Panc1 (cell line): ENCODE results near the gene IFT80. TPM values are rescaled to one million over a fixed set of nuclear protein-coding genes. Genes with fewer than 3 reads are reported as not detected.

Experiments
- ATAC-seq: fragments of 200-7000 bp; cut with Tn5 transposase; 2 replicates; pipeline ENCODE4 v1.9.1; 2020; ENCODE audit warnings: mild to moderate bottlenecking, moderate library complexity
- BruUV-seq: library from RNA; stranded (reverse); fragments of 400-500 nt; replicated peaks from 2 replicates; lab custom pipeline; 2021; lab: Mats Ljungman, UMichigan
- CTCF ChIA-PET: fragments of 300-600 bp; sonication (Branson Sonifier 250); formaldehyde crosslinking; loops from one replicate; lab custom pipeline; 2022; ENCODE audit warnings: antibody characterized with exemption; lab: Charles Lee
- POLR2A ChIA-PET: fragments of 300-600 bp; sonication (Branson Sonifier 250); formaldehyde crosslinking; loops from one replicate; lab custom pipeline; 2022; ENCODE audit warnings: antibody characterized with exemption; lab: Charles Lee
- DNase-seq: peaks from one replicate; pipeline ENCODE4 v3.0.0-alpha.2; 2010; ENCODE audit warnings: low read depth, low spot score
- H3K27ac ChIP-seq: 2 replicates; pipeline ENCODE4 v1.5.1; 2011; ENCODE audit warnings: mild to moderate bottlenecking, low read length, inconsistent platforms
- H3K27me3 ChIP-seq: fragments of 200-500 bp; sonication (Bioruptor generic); 2 replicates; pipeline ENCODE4 v1.6.0; 2014; ENCODE audit warnings: low read length, inconsistent platforms; ENCODE audit not compliant: control insufficient read depth, insufficient read depth
- H3K36me3 ChIP-seq: fragments of 200-500 bp; sonication (Bioruptor generic); 2 replicates; pipeline ENCODE4 v1.5.1; 2014; ENCODE audit warnings: inconsistent platforms, mild to moderate bottlenecking, low read length, moderate library complexity; ENCODE audit not compliant: control insufficient read depth, insufficient read depth
- H3K4me1 ChIP-seq: 2 replicates; pipeline ENCODE4 v1.5.1; 2011; ENCODE audit warnings: inconsistent platforms, mild to moderate bottlenecking, low read length, moderate library complexity; ENCODE audit not compliant: control insufficient read depth, insufficient read depth
- H3K4me3 ChIP-seq, 2 experiments: 2 replicates each; pipeline ENCODE4 v1.5.1; 2011 to 2012; ENCODE audit warnings: low read depth in 2 of 2, low read length in 2 of 2, mild to moderate bottlenecking in 2 of 2, inconsistent platforms in 1 of 2, moderate library complexity in 1 of 2
- H3K9me3 ChIP-seq: fragments of 200-500 bp; sonication (Bioruptor generic); 2 replicates; pipeline ENCODE4 v1.5.1; 2014; ENCODE audit warnings: low read depth, mild to moderate bottlenecking, inconsistent platforms, low read length, moderate library complexity; ENCODE audit not compliant: control insufficient read depth, insufficient read depth
- CTCF ChIP-seq: fragments of 450-650 bp; IDR thresholded peaks from 2 replicates; pipeline ENCODE4 v1.5.1; 2017; ENCODE audit warnings: mild to moderate bottlenecking
- POLR2AphosphoS5 ChIP-seq: IDR thresholded peaks from 2 replicates; pipeline ENCODE4 v1.6.1; 2012; ENCODE audit warnings: mild to moderate bottlenecking, low read depth, low read length, moderate library complexity
- REST ChIP-seq, 2 experiments: IDR thresholded peaks; 2 replicates each; pipeline ENCODE4 v1.6.1; 2011 to 2012; ENCODE audit warnings: low read depth in 2 of 2, control low read depth in 1 of 2, low read length in 1 of 2, mild to moderate bottlenecking in 1 of 2, moderate library complexity in 1 of 2; ENCODE audit not compliant: insufficient read depth in 1 of 2
- SIN3A ChIP-seq: IDR thresholded peaks from 2 replicates; pipeline ENCODE4 v1.6.1; 2012; ENCODE audit warnings: low read depth, mild to moderate bottlenecking, low read length, moderate library complexity, borderline replicate concordance; ENCODE audit not compliant: insufficient read depth
- TCF7L2 ChIP-seq: IDR thresholded peaks from 2 replicates; pipeline ENCODE4 v1.6.1; 2011; ENCODE audit warnings: mild to moderate bottlenecking, low read depth, low read length, inconsistent platforms
- in situ Hi-C: cut with HindIII; loops from 2 replicates; pipeline ENCODE4 v1.10.0; 2016; ENCODE audit warnings: low sequenced_read_pairs, low pct_unique_long_range_greater_than_20kb
- intact Hi-C: fragments of 100-400 bp; cut with micrococcal nuclease; formaldehyde crosslinking; loops from one replicate; pipeline ENCODE4 v1.10.0; 2022; ENCODE audit not compliant: unreplicated experiment
- total RNA-seq: library from RNA; stranded (reverse); gene quantifications from one replicate; pipeline ENCODE4 v1.2.1, GENCODE V29; 2021; ENCODE audit not compliant: unreplicated experiment

IFT80 gene
- total RNA-seq, 1 experiment from 2014 or later = 35.1 TPM

- no TSS peak for BruUV-seq
Measured at GRCh38 chr3:160286231-160286630, 112.8 kb downstream of the IFT80 start.

GRCh38 chr3:160280836-160281235 is 118.2 kb downstream of the IFT80 start:
- no peaks in the 10 kb centered on the region for H3K4me1 ChIP-seq
- in situ Hi-C loops = no loop called here
- H3K27ac ChIP-seq = no peak overlapping the region
- H3K9me3 ChIP-seq = no peaks in the 10 kb centered on the region
- ChIA-PET POLR2A (no interaction called here), CTCF (no interaction called here)
- H3K4me3 ChIP-seq = no peak overlapping the region
- ATAC-seq (no peak), DNase-seq (no peak)
- intact Hi-C loops = no loop called here
- no peak for TF ChIP-seq POLR2AphosphoS5
- TF ChIP-seq CTCF = no peak
- no peak for TF ChIP-seq SIN3A
- TF ChIP-seq REST (IDR thresholded peaks at IDR 0.05; ENCODE audit: insufficient read depth in 1 of 2, low read depth in 2 of 2, low read length in 1 of 2) = no peak
- no peak for TF ChIP-seq TCF7L2
- no TSS peak for BruUV-seq
- H3K27me3 ChIP-seq = no peaks in the 10 kb centered on the region
- no peaks in the 10 kb centered on the region for H3K36me3 ChIP-seq

More at GRCh38 chr3:160286231-160286630, 112.8 kb downstream of the IFT80 start:
- H3K4me3 ChIP-seq = no peak overlapping the region
- H3K27me3 ChIP-seq = no peaks in the 10 kb centered on the region
- in situ Hi-C loops (no loop called here), intact Hi-C loops (no loop called here)
- TF ChIP-seq CTCF (no peak), SIN3A (no peak)
- ATAC-seq = no peak
- ChIA-PET POLR2A (no interaction called here), CTCF (no interaction called here)
- no peak overlapping the region for H3K27ac ChIP-seq
- H3K9me3 ChIP-seq = no peaks in the 10 kb centered on the region
- DNase-seq = no peak
- H3K36me3 ChIP-seq = no peaks in the 10 kb centered on the region
- no peaks in the 10 kb centered on the region for H3K4me1 ChIP-seq

- ChIA-PET POLR2A (no interaction called here), CTCF (no interaction called here)
- Histone ChIP-seq H3K36me3 (no peaks in the 10 kb centered on the region; the same call in 1 of the 2 replicates), H3K4me1 (no peaks in the 10 kb centered on the region), H3K4me3 (no peak overlapping the region), H3K9me3 (no peaks in the 10 kb centered on the region), H3K27me3 (no peaks in the 10 kb centered on the region), H3K27ac (no peak overlapping the region)
- BruUV-seq = no TSS peak
- intact Hi-C loops = no loop called here
- DNase-seq = no peak
- ATAC-seq = no peak
- in situ Hi-C loops = no loop called here
- no peak for TF ChIP-seq TCF7L2
Measured at GRCh38 chr3:160279657-160280056, 119.4 kb downstream of the IFT80 start.
